ENCODE results near the gene PRDM11. TPM values are rescaled to one million over a fixed set of nuclear protein-coding genes. Genes with fewer than 3 reads are reported as not detected.

The PRDM11 gene
- total RNA-seq, 1 donor from 2014 or later = 60.2 TPM

GRCh38 chr11:45252877-45253276, 106.4 kb downstream of the PRDM11 start:
- DNase-seq (ENCODE audit: low spot score in 2 of 2, unreplicated experiment in 2 of 2) = no peak
- no peaks in the 10 kb centered on the region for H3K36me3 Mint-ChIP-seq
- H3K4me3 Mint-ChIP-seq = no peak overlapping the region
- no peak overlapping the region for H3K27ac Mint-ChIP-seq
- H3K4me1 Mint-ChIP-seq = no peaks in the 10 kb centered on the region
- no peaks in the 10 kb centered on the region for H3K9me3 Mint-ChIP-seq
- no peak for TF ChIP-seq CTCF (IDR thresholded peaks at IDR 0.05; ENCODE audit: unreplicated experiment)
- peaks cover 9% of the 10 kb centered on the region for H3K27me3 Mint-ChIP-seq (ENCODE audit: low read depth)

GRCh38 chr11:45253640-45254039, 107.2 kb downstream of the PRDM11 start:
- Mint-ChIP-seq H3K9me3 (no peaks in the 10 kb centered on the region), H3K27ac (no peak overlapping the region), H3K36me3 (no peaks in the 10 kb centered on the region), H3K4me1 (no peaks in the 10 kb centered on the region), H3K27me3 (ENCODE audit: low read depth) (peaks cover 14% of the 10 kb centered on the region), H3K4me3 (no peak overlapping the region)
- TF ChIP-seq CTCF (IDR thresholded peaks at IDR 0.05; ENCODE audit: unreplicated experiment) = no peak
- DNase-seq (ENCODE audit: low spot score in 2 of 2, unreplicated experiment in 2 of 2) = no peak

- Mint-ChIP-seq H3K27me3 (ENCODE audit: low read depth) (peaks cover 16% of the 10 kb centered on the region), H3K4me3 (no peak overlapping the region), H3K36me3 (no peaks in the 10 kb centered on the region), H3K4me1 (no peaks in the 10 kb centered on the region), H3K9me3 (no peaks in the 10 kb centered on the region), H3K27ac (no peak overlapping the region)
- no peak for DNase-seq (ENCODE audit: low spot score in 2 of 2, unreplicated experiment in 2 of 2)
- TF ChIP-seq CTCF (IDR thresholded peaks at IDR 0.05; ENCODE audit: unreplicated experiment) = no peak
These were observed 107.6 kb downstream of the PRDM11 start for GRCh38 chr11:45254070-45254469.

- Mint-ChIP-seq H3K27me3 (ENCODE audit: low read depth) (peaks cover 46% of the 10 kb centered on the region), H3K27ac (no peak overlapping the region), H3K4me1 (no peaks in the 10 kb centered on the region), H3K9me3 (no peaks in the 10 kb centered on the region), H3K36me3 (no peaks in the 10 kb centered on the region), H3K4me3 (no peak overlapping the region)
- no peak for TF ChIP-seq CTCF (IDR thresholded peaks at IDR 0.05; ENCODE audit: unreplicated experiment)
- DNase-seq (ENCODE audit: low spot score in 2 of 2, unreplicated experiment in 2 of 2) = no peak
These were observed 112.6 kb downstream of the PRDM11 start for GRCh38 chr11:45258982-45259530.

- DNase-seq (ENCODE audit: low spot score in 2 of 2, unreplicated experiment in 2 of 2) = no peak
- no peak overlapping the region for H3K27ac Mint-ChIP-seq
- H3K9me3 Mint-ChIP-seq = peaks cover under 1% of the 10 kb centered on the region
- H3K27me3 Mint-ChIP-seq (ENCODE audit: low read depth) = peaks cover 50% of the 10 kb centered on the region
- H3K4me3 Mint-ChIP-seq = no peak overlapping the region
- no peaks in the 10 kb centered on the region for H3K36me3 Mint-ChIP-seq
- no peak for TF ChIP-seq CTCF (IDR thresholded peaks at IDR 0.05; ENCODE audit: unreplicated experiment)
- no peaks in the 10 kb centered on the region for H3K4me1 Mint-ChIP-seq
These were observed 113.2 kb downstream of the PRDM11 start for GRCh38 chr11:45259592-45259991.

GRCh38 chr11:45260071-45260470, 113.6 kb downstream of the PRDM11 start:
- peaks cover 55% of the 10 kb centered on the region for H3K27me3 Mint-ChIP-seq (ENCODE audit: low read depth)

More at GRCh38 chr11:45260071-45260470, 113.6 kb downstream of the PRDM11 start:
- Mint-ChIP-seq H3K4me1 (no peaks in the 10 kb centered on the region), H3K27ac (no peak overlapping the region), H3K36me3 (no peaks in the 10 kb centered on the region), H3K4me3 (no peak overlapping the region), H3K9me3 (peaks cover 4% of the 10 kb centered on the region)
- no peak for DNase-seq (ENCODE audit: low spot score in 2 of 2, unreplicated experiment in 2 of 2)
- TF ChIP-seq CTCF (IDR thresholded peaks at IDR 0.05; ENCODE audit: unreplicated experiment) = no peak
